ENCODE data around the gene GPR108. TPM values are rescaled to one million over a fixed set of nuclear protein-coding genes. Genes with fewer than 3 reads are reported as not detected.

Gene GPR108
- total and polyA plus RNA-seq, 2 of the 13 experiments (the other 11 are each of a cell fraction or from before 2014, with no cell fraction given), result 36.4 to 63.0 TPM

DNA sequence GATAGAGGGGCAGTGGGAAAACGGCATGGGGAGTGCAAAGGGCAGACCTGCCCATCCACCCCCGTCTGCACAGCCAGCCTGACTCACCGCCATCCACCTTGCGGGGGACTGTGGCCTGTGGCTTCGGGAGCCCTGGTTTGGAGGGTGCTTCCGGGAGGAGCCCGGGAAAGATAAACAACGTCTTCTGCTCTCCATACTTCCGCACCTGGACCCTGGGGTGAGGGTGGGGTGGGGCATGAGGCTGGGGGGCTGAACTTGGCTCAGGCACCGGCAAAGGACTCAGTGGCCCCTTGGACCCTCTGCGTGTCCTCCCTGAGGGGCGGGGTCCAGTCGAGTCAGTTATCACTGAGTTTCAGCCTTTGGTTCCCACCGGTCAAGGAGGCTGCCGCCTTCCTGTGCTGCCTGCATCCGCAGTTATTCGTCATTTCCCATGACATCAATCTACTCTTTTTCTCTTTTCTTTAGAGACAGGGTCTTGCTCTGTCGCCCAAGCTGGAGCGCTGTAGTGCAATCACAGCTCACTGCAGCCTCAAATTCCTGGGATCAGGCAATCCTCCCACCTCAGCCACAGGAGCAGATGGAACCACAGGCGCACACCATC, 3.2 kb downstream of the GPR108 start (continued):
- TF ChIP-seq, protein P1, sequence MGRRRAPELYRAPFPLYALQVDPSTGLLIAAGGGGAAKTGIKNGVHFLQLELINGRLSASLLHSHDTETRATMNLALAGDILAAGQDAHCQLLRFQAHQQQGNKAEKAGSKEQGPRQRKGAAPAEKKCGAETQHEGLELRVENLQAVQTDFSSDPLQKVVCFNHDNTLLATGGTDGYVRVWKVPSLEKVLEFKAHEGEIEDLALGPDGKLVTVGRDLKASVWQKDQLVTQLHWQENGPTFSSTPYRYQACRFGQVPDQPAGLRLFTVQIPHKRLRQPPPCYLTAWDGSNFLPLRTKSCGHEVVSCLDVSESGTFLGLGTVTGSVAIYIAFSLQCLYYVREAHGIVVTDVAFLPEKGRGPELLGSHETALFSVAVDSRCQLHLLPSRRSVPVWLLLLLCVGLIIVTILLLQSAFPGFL (CRISPR knock-in tag; IDR thresholded peaks at IDR 0.05), result no peak
- TF ChIP-seq RBM39 (IDR thresholded peaks at IDR 0.05; ENCODE audit: low read depth, low read length, poor library complexity, severe bottlenecking), result peak; percentile 43
- no peak for TF ChIP-seq RORA (CRISPR knock-in tag; IDR thresholded peaks at IDR 0.05)
- TF ChIP-seq, protein P2, sequence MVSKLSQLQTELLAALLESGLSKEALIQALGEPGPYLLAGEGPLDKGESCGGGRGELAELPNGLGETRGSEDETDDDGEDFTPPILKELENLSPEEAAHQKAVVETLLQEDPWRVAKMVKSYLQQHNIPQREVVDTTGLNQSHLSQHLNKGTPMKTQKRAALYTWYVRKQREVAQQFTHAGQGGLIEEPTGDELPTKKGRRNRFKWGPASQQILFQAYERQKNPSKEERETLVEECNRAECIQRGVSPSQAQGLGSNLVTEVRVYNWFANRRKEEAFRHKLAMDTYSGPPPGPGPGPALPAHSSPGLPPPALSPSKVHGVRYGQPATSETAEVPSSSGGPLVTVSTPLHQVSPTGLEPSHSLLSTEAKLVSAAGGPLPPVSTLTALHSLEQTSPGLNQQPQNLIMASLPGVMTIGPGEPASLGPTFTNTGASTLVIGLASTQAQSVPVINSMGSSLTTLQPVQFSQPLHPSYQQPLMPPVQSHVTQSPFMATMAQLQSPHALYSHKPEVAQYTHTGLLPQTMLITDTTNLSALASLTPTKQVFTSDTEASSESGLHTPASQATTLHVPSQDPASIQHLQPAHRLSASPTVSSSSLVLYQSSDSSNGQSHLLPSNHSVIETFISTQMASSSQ (IDR thresholded peaks at IDR 0.05; ENCODE audit: low read depth), result no peak
- TF ChIP-seq, protein P2 (CRISPR knock-in tag; IDR thresholded peaks at IDR 0.05; ENCODE audit: borderline replicate concordance), result no peak
- TF ChIP-seq RFXANK (CRISPR knock-in tag; IDR thresholded peaks at IDR 0.05), result no peak
- TF ChIP-seq, protein P3, sequence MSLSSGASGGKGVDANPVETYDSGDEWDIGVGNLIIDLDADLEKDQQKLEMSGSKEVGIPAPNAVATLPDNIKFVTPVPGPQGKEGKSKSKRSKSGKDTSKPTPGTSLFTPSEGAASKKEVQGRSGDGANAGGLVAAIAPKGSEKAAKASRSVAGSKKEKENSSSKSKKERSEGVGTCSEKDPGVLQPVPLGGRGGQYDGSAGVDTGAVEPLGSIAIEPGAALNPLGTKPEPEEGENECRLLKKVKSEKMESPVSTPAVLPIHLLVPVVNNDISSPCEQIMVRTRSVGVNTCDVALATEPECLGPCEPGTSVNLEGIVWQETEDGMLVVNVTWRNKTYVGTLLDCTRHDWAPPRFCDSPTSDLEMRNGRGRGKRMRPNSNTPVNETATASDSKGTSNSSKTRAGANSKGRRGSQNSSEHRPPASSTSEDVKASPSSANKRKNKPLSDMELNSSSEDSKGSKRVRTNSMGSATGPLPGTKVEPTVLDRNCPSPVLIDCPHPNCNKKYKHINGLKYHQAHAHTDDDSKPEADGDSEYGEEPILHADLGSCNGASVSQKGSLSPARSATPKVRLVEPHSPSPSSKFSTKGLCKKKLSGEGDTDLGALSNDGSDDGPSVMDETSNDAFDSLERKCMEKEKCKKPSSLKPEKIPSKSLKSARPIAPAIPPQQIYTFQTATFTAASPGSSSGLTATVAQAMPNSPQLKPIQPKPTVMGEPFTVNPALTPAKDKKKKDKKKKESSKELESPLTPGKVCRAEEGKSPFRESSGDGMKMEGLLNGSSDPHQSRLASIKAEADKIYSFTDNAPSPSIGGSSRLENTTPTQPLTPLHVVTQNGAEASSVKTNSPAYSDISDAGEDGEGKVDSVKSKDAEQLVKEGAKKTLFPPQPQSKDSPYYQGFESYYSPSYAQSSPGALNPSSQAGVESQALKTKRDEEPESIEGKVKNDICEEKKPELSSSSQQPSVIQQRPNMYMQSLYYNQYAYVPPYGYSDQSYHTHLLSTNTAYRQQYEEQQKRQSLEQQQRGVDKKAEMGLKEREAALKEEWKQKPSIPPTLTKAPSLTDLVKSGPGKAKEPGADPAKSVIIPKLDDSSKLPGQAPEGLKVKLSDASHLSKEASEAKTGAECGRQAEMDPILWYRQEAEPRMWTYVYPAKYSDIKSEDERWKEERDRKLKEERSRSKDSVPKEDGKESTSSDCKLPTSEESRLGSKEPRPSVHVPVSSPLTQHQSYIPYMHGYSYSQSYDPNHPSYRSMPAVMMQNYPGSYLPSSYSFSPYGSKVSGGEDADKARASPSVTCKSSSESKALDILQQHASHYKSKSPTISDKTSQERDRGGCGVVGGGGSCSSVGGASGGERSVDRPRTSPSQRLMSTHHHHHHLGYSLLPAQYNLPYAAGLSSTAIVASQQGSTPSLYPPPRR (CRISPR knock-in tag; IDR thresholded peaks at IDR 0.05; ENCODE audit: borderline replicate concordance), result peak; percentile 23; the same call in 1 of the 2 replicates
- no peak for TF ChIP-seq ZNF577 (CRISPR knock-in tag; IDR thresholded peaks at IDR 0.05; ENCODE audit: borderline replicate concordance, low read depth)
- no peak for TF ChIP-seq ZNF652 (CRISPR knock-in tag; IDR thresholded peaks at IDR 0.05; ENCODE audit: borderline replicate concordance, low read depth)
- TF ChIP-seq, protein P4, sequence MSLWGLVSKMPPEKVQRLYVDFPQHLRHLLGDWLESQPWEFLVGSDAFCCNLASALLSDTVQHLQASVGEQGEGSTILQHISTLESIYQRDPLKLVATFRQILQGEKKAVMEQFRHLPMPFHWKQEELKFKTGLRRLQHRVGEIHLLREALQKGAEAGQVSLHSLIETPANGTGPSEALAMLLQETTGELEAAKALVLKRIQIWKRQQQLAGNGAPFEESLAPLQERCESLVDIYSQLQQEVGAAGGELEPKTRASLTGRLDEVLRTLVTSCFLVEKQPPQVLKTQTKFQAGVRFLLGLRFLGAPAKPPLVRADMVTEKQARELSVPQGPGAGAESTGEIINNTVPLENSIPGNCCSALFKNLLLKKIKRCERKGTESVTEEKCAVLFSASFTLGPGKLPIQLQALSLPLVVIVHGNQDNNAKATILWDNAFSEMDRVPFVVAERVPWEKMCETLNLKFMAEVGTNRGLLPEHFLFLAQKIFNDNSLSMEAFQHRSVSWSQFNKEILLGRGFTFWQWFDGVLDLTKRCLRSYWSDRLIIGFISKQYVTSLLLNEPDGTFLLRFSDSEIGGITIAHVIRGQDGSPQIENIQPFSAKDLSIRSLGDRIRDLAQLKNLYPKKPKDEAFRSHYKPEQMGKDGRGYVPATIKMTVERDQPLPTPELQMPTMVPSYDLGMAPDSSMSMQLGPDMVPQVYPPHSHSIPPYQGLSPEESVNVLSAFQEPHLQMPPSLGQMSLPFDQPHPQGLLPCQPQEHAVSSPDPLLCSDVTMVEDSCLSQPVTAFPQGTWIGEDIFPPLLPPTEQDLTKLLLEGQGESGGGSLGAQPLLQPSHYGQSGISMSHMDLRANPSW (CRISPR knock-in tag; IDR thresholded peaks at IDR 0.05; ENCODE audit: borderline replicate concordance), result no peak
- TF ChIP-seq, protein P5, sequence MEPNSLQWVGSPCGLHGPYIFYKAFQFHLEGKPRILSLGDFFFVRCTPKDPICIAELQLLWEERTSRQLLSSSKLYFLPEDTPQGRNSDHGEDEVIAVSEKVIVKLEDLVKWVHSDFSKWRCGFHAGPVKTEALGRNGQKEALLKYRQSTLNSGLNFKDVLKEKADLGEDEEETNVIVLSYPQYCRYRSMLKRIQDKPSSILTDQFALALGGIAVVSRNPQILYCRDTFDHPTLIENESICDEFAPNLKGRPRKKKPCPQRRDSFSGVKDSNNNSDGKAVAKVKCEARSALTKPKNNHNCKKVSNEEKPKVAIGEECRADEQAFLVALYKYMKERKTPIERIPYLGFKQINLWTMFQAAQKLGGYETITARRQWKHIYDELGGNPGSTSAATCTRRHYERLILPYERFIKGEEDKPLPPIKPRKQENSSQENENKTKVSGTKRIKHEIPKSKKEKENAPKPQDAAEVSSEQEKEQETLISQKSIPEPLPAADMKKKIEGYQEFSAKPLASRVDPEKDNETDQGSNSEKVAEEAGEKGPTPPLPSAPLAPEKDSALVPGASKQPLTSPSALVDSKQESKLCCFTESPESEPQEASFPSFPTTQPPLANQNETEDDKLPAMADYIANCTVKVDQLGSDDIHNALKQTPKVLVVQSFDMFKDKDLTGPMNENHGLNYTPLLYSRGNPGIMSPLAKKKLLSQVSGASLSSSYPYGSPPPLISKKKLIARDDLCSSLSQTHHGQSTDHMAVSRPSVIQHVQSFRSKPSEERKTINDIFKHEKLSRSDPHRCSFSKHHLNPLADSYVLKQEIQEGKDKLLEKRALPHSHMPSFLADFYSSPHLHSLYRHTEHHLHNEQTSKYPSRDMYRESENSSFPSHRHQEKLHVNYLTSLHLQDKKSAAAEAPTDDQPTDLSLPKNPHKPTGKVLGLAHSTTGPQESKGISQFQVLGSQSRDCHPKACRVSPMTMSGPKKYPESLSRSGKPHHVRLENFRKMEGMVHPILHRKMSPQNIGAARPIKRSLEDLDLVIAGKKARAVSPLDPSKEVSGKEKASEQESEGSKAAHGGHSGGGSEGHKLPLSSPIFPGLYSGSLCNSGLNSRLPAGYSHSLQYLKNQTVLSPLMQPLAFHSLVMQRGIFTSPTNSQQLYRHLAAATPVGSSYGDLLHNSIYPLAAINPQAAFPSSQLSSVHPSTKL (CRISPR knock-in tag; IDR thresholded peaks at IDR 0.05), result peak; percentile 63
